H9 (cell line): Measurements from ENCODE around the gene FAM9C. TPM values are rescaled to one million over a fixed set of nuclear protein-coding genes. Genes with fewer than 3 reads are reported as not detected.

Experiments
- DNase-seq: peaks from one replicate; pipeline ENCODE4 v3.0.0-alpha.2; 2017
- H2AFZ ChIP-seq: one replicate; pipeline ENCODE4 v1.6.1; 2013; ENCODE audit warnings: mild to moderate bottlenecking, low read length, control low read depth, moderate library complexity
- H2AK5ac ChIP-seq: 2 replicates; pipeline ENCODE4 v1.6.1; 2013; ENCODE audit warnings: low read length, control low read depth, mixed read lengths; ENCODE audit not compliant: insufficient read length
- H2BK120ac ChIP-seq: one replicate; pipeline ENCODE4 v1.6.1; 2013; ENCODE audit warnings: low read depth, mild to moderate bottlenecking, low read length, control low read depth, inconsistent platforms; ENCODE audit not compliant: poor library complexity, severe bottlenecking
- H2BK12ac ChIP-seq: 2 replicates; pipeline ENCODE4 v1.6.1; 2013; ENCODE audit warnings: low read length, control low read depth, mixed read lengths, low read depth; ENCODE audit not compliant: insufficient read length
- H2BK15ac ChIP-seq: 2 replicates; pipeline ENCODE4 v1.6.1; 2013; ENCODE audit warnings: low read depth, low read length, control low read depth
- H2BK20ac ChIP-seq: one replicate; pipeline ENCODE4 v1.6.1; 2013; ENCODE audit warnings: low read depth, mild to moderate bottlenecking, low read length, control low read depth, inconsistent platforms; ENCODE audit not compliant: poor library complexity, severe bottlenecking
- H2BK5ac ChIP-seq: 2 replicates; pipeline ENCODE4 v1.6.1; 2013; ENCODE audit warnings: low read length, control low read depth, mixed read lengths; ENCODE audit not compliant: insufficient read length
- H3K14ac ChIP-seq: 2 replicates; pipeline ENCODE4 v1.6.1; 2013; ENCODE audit warnings: low read length, control low read depth; ENCODE audit not compliant: insufficient read depth
- H3K18ac ChIP-seq: 2 replicates; pipeline ENCODE4 v1.6.1; 2013; ENCODE audit warnings: low read depth, mild to moderate bottlenecking, mixed read lengths, low read length, control low read depth; ENCODE audit not compliant: insufficient read length
- H3K23ac ChIP-seq: 2 replicates; pipeline ENCODE4 v1.6.1; 2013; ENCODE audit warnings: low read length, control low read depth, mixed read lengths, low read depth; ENCODE audit not compliant: insufficient read length
- H3K23me2 ChIP-seq: 2 replicates; pipeline ENCODE4 v1.6.1; 2013; ENCODE audit warnings: low read depth, mild to moderate bottlenecking, mixed read lengths, low read length, control low read depth; ENCODE audit not compliant: insufficient read length, poor library complexity, severe bottlenecking
- H3K27ac ChIP-seq: 2 replicates; pipeline ENCODE4 v1.5.1; 2013; ENCODE audit warnings: low read length, control low read depth, mixed read lengths, low read depth; ENCODE audit not compliant: insufficient read length
- H3K27me3 ChIP-seq: 2 replicates; pipeline ENCODE4 v1.6.1; 2013; ENCODE audit warnings: low read length, control low read depth, inconsistent platforms; ENCODE audit not compliant: insufficient read depth
- H3K4ac ChIP-seq: 2 replicates; pipeline ENCODE4 v1.6.1; 2013; ENCODE audit warnings: low read depth, mild to moderate bottlenecking, control low read depth, inconsistent platforms, low read length, moderate library complexity
- H3K4me1 ChIP-seq: 2 replicates; pipeline ENCODE4 v1.6.1; 2013; ENCODE audit warnings: low read length, control low read depth, inconsistent platforms; ENCODE audit not compliant: insufficient read depth
- H3K4me2 ChIP-seq: 2 replicates; pipeline ENCODE4 v1.6.1; 2013; ENCODE audit warnings: low read length, control low read depth, mixed read lengths; ENCODE audit not compliant: insufficient read length, insufficient read depth
- H3K56ac ChIP-seq: 2 replicates; pipeline ENCODE4 v1.6.1; 2013; ENCODE audit warnings: low read depth, mild to moderate bottlenecking, mixed read lengths, low read length, control low read depth; ENCODE audit not compliant: insufficient read length
- H3K79me1 ChIP-seq: 2 replicates; pipeline ENCODE4 v1.6.1; 2013; ENCODE audit warnings: low read depth, mild to moderate bottlenecking, moderate library complexity, low read length, control low read depth, inconsistent platforms; ENCODE audit not compliant: insufficient read depth, poor library complexity, severe bottlenecking
- H3K79me2 ChIP-seq: 2 replicates; pipeline ENCODE4 v1.6.1; 2013; ENCODE audit warnings: low read length, control low read depth, inconsistent platforms; ENCODE audit not compliant: insufficient read depth
- H3K9ac ChIP-seq: 2 replicates; pipeline ENCODE4 v1.6.1; 2013; ENCODE audit warnings: low read length, control low read depth, mixed read lengths; ENCODE audit not compliant: insufficient read length; ENCODE audit errors: extremely low read depth
- H3K9me3 ChIP-seq: one replicate; pipeline ENCODE4 v1.6.1; 2013; ENCODE audit warnings: low read depth, low read length, inconsistent platforms; ENCODE audit not compliant: control insufficient read depth
- H3T11ph ChIP-seq: one replicate; pipeline ENCODE4 v1.6.1; 2013; ENCODE audit warnings: mild to moderate bottlenecking, low read length, control low read depth, inconsistent platforms
- H4K20me1 ChIP-seq: one replicate; pipeline ENCODE4 v1.6.1; 2013; ENCODE audit not compliant: control insufficient read depth, insufficient read length, insufficient read depth
- H4K5ac ChIP-seq: 2 replicates; pipeline ENCODE4 v1.6.1; 2013; ENCODE audit warnings: low read depth, mild to moderate bottlenecking, mixed read lengths, low read length, control low read depth; ENCODE audit not compliant: insufficient read length
- H4K8ac ChIP-seq: replicated peaks from 2 replicates; pipeline ENCODE4 v1.6.1; 2013; ENCODE audit warnings: low read length, control low read depth, mixed read lengths, low read depth; ENCODE audit not compliant: insufficient read length
- H4K91ac ChIP-seq: 2 replicates; pipeline ENCODE4 v1.6.1; 2013; ENCODE audit warnings: low read depth, mild to moderate bottlenecking, moderate library complexity, mixed read lengths, low read length, control low read depth; ENCODE audit not compliant: insufficient read length
- H3K27ac Mint-ChIP-seq, 3 experiments: 2 replicates in 2 of 3; 3 replicates in 1 of 3; pipeline ENCODE4 v1.8.0; 2020 to 2021; ENCODE audit warnings: mixed read lengths in 3 of 3, mild to moderate bottlenecking in 1 of 3, moderate library complexity in 1 of 3
- H3K27me3 Mint-ChIP-seq: 2 replicates; pipeline ENCODE4 v1.8.0; 2021; ENCODE audit warnings: low read depth, mild to moderate bottlenecking, moderate library complexity, mixed read lengths
- H3K36me3 Mint-ChIP-seq, 3 experiments: 2 replicates in 2 of 3; 3 replicates in 1 of 3; pipeline ENCODE4 v1.8.0; 2020 to 2021; ENCODE audit warnings: low read depth in 3 of 3, mixed read lengths in 3 of 3; ENCODE audit not compliant: insufficient read depth in 1 of 3
- H3K4me1 Mint-ChIP-seq, 2 experiments: 2 replicates each; pipeline ENCODE4 v1.8.0; 2020; ENCODE audit warnings: mixed read lengths in 2 of 2
- H3K4me3 Mint-ChIP-seq, 2 experiments: 2 replicates in 1 of 2; 3 replicates in 1 of 2; pipeline ENCODE4 v1.8.0; 2020 to 2021; ENCODE audit warnings: mild to moderate bottlenecking in 2 of 2, mixed read lengths in 2 of 2, moderate library complexity in 1 of 2
- H3K9me3 Mint-ChIP-seq, 2 experiments: 2 replicates in 1 of 2; 3 replicates in 1 of 2; pipeline ENCODE4 v1.8.0; 2020; ENCODE audit warnings: mild to moderate bottlenecking in 2 of 2, mixed read lengths in 2 of 2, moderate library complexity in 1 of 2
- WGBS: extraction: QIAGEN DNeasy Blood & Tissue Kit; methylation state at CpG from one replicate; pipeline ENCODE4 v1.1.7; 2013; ENCODE audit warnings: missing lambda C conversion rate, low lambda C conversion rate, mixed read lengths; ENCODE audit not compliant: insufficient read length; ENCODE audit errors: extremely low coverage; 5-methylcytosine and 5-hydroxymethylcytosine counted together
- total RNA-seq: library from RNA; stranded (reverse); gene quantifications from 2 replicates; pipeline ENCODE4 v1.2.1, GENCODE V29; 2021
- TF ChIP-seq, protein P1 (sequence below): fragments of 200-600 bp; sonication (generic); conservative IDR thresholded peaks from 3 replicates; pipeline ENCODE4 v1.8.0; 2021; ENCODE audit warnings: antibody characterized with exemption, mild to moderate bottlenecking

FAM9C gene
- total RNA-seq, 1 experiment from 2014 or later: not detected

DNA sequence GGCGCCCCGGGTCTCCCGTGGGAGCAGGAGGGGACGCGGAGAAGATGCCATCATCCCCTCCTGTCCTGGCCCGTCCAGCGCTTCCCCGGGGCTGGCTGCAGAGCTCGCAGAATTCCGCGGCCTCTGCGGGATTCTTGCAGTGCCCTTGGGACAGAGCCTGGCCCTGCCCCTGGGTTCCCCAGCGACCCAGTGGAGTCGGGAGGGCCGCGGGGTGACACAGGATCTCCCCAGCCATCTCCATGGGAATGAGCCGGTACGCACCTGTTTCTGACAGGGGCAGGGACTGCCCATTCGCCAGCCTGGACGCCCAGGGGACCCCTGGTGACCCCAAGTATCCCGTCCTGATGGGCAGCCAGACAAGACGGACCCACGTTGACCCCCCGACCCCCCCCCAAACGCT lies 482 bp downstream of the FAM9C start:
- H3K36me3 Mint-ChIP-seq: no peaks in the 10 kb centered on the region; a peak in 1 of 7 replicates
- no peak overlapping the region for H2AK5ac ChIP-seq
- peaks cover 44 to 50% of the 10 kb centered on the region in 2 experiments for H3K9me3 Mint-ChIP-seq
- H4K5ac ChIP-seq: no peak overlapping the region
- H3K4ac ChIP-seq: no peak overlapping the region
- H3K27me3 Mint-ChIP-seq: no peaks in the 10 kb centered on the region
- TF ChIP-seq, protein P1, sequence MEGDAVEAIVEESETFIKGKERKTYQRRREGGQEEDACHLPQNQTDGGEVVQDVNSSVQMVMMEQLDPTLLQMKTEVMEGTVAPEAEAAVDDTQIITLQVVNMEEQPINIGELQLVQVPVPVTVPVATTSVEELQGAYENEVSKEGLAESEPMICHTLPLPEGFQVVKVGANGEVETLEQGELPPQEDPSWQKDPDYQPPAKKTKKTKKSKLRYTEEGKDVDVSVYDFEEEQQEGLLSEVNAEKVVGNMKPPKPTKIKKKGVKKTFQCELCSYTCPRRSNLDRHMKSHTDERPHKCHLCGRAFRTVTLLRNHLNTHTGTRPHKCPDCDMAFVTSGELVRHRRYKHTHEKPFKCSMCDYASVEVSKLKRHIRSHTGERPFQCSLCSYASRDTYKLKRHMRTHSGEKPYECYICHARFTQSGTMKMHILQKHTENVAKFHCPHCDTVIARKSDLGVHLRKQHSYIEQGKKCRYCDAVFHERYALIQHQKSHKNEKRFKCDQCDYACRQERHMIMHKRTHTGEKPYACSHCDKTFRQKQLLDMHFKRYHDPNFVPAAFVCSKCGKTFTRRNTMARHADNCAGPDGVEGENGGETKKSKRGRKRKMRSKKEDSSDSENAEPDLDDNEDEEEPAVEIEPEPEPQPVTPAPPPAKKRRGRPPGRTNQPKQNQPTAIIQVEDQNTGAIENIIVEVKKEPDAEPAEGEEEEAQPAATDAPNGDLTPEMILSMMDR: no peak
- no peaks in the 10 kb centered on the region for H4K20me1 ChIP-seq
- no CpG with 5 or more reads among the region's 25 CpGs for WGBS
- H2BK20ac ChIP-seq: no peak overlapping the region
- no peaks in the 10 kb centered on the region for H3K9me3 ChIP-seq
- no peaks in the 10 kb centered on the region for H3K27me3 ChIP-seq
- H2BK5ac ChIP-seq: no peak overlapping the region
- H3K79me1 ChIP-seq: no peaks in the 10 kb centered on the region
- H3K56ac ChIP-seq: no peak overlapping the region
- no peak overlapping the region for H3K4me3 Mint-ChIP-seq
- H2BK15ac ChIP-seq: no peak overlapping the region
- H4K8ac ChIP-seq: no peak overlapping the region
- peaks cover 0 to 13% of the 10 kb centered on the region in 2 experiments; a peak in 2 of 4 replicates for H3K4me1 Mint-ChIP-seq
- H3K18ac ChIP-seq: no peak overlapping the region
- H3K23ac ChIP-seq: no peak overlapping the region
- no peak overlapping the region for H3K9ac ChIP-seq
- no peak overlapping the region for H4K91ac ChIP-seq
- H3K14ac ChIP-seq: no peak overlapping the region
- no peak overlapping the region for H2BK120ac ChIP-seq
- no peak overlapping the region for H2AFZ ChIP-seq
- H3K23me2 ChIP-seq: no peaks in the 10 kb centered on the region
- DNase-seq: no peak
- no peaks in the 10 kb centered on the region for H3K79me2 ChIP-seq
- no peak overlapping the region for H2BK12ac ChIP-seq
- no peaks in the 10 kb centered on the region for H3K4me1 ChIP-seq
- H3T11ph ChIP-seq: no peak overlapping the region
- no peak overlapping the region for H3K27ac ChIP-seq
- H3K4me2 ChIP-seq: no peak overlapping the region
- no peak overlapping the region for H3K27ac Mint-ChIP-seq
